Endothelial cell of umbilical vein (primary cell): ENCODE results near the gene C2CD5. TPM values are rescaled to one million over a fixed set of nuclear protein-coding genes. Genes with fewer than 3 reads are reported as not detected.

Experiments
- BruUV-seq: library from RNA; stranded (reverse); fragments of 400-500 nt; replicated peaks from 2 replicates; lab custom pipeline; 2021; lab: Mats Ljungman, UMichigan
- CTCF ChIA-PET: fragments of 300-600, 350-600 bp; sonication (Branson Sonifier 250); formaldehyde crosslinking; loops from one replicate; lab custom pipeline; 2021; ENCODE audit warnings: antibody characterized with exemption, inconsistent platforms; lab: Charles Lee
- POLR2A ChIA-PET: fragments of 300-600, 350-600 bp; sonication (Branson Sonifier 250); formaldehyde crosslinking; loops from one replicate; lab custom pipeline; 2021; ENCODE audit warnings: antibody characterized with exemption, inconsistent platforms; lab: Charles Lee
- DNase-seq: peaks from one replicate; pipeline ENCODE4 v3.0.0-alpha.2; 2011; ENCODE audit warnings: low read depth, low spot score
- FAIRE-seq: peaks from 2 replicates; lab custom pipeline; 2011; peaks lifted over from hg19 to GRCh38; lab: Jason Lieb, UNC
- H2AFZ ChIP-seq: 2 replicates; pipeline ENCODE4 v1.6.0; 2012; ENCODE audit warnings: low read depth, low read length, control low read depth, inconsistent platforms
- H3K27ac ChIP-seq: 2 replicates; pipeline ENCODE4 v1.5.1; 2011; ENCODE audit warnings: low read depth, mild to moderate bottlenecking, control low read depth, low read length, moderate library complexity; ENCODE audit not compliant: insufficient read depth
- H3K27me3 ChIP-seq, 2 experiments: 2 replicates each; pipeline versions ENCODE4 v1.6.0 to v1.6.1; 2011; ENCODE audit warnings: low read length in 2 of 2, mixed read lengths in 1 of 2; ENCODE audit not compliant: control insufficient read depth in 2 of 2, insufficient read depth in 2 of 2
- H3K36me3 ChIP-seq, 2 experiments: 2 replicates in 1 of 2; 3 replicates in 1 of 2; pipeline ENCODE4 v1.5.1; 2011; ENCODE audit warnings: low read length in 2 of 2, mild to moderate bottlenecking in 1 of 2, moderate library complexity in 1 of 2; ENCODE audit not compliant: control insufficient read depth in 2 of 2, insufficient read depth in 2 of 2; ENCODE audit errors: extremely low read depth in 1 of 2
- H3K4me1 ChIP-seq: 3 replicates; pipeline ENCODE4 v1.5.1; 2011; ENCODE audit warnings: mild to moderate bottlenecking, low read length; ENCODE audit not compliant: control insufficient read depth, insufficient read depth; ENCODE audit errors: extremely low read depth
- H3K4me2 ChIP-seq: 2 replicates; pipeline ENCODE4 v1.6.1; 2011; ENCODE audit warnings: low read length, control low read depth, mixed read lengths; ENCODE audit not compliant: insufficient read depth
- H3K4me3 ChIP-seq, 3 experiments: fragments of 200-600 bp in 1 of 3; sonication (generic), shearing (Covaris generic) in 1 of 3; replicated peaks in 1 of 3; 2 replicates each; pipeline ENCODE4 v1.5.1; 2011 to 2016; ENCODE audit warnings: control low read depth in 3 of 3, low read length in 3 of 3, mild to moderate bottlenecking in 2 of 3, inconsistent platforms in 1 of 3, low read depth in 1 of 3, moderate library complexity in 1 of 3; ENCODE audit not compliant: insufficient read depth in 1 of 3
- H3K79me2 ChIP-seq: 2 replicates; pipeline ENCODE4 v1.6.0; 2012; ENCODE audit warnings: low read length, inconsistent platforms; ENCODE audit not compliant: control insufficient read depth, insufficient read depth
- H3K9ac ChIP-seq: replicated peaks from 2 replicates; pipeline ENCODE3; 2011; ENCODE audit warnings: low read length, control low read depth; ENCODE audit not compliant: insufficient read depth; ENCODE audit errors: extremely low read depth
- H3K9me1 ChIP-seq: replicated peaks from 3 replicates; pipeline ENCODE4 v1.6.0; 2011; ENCODE audit warnings: mild to moderate bottlenecking, low read length; ENCODE audit not compliant: control insufficient read depth, insufficient read depth; ENCODE audit errors: extremely low read depth
- H3K9me3 ChIP-seq: replicated peaks from 2 replicates; pipeline ENCODE4 v1.5.1; 2012; ENCODE audit warnings: low read length, inconsistent platforms; ENCODE audit not compliant: control insufficient read depth, insufficient read depth
- H4K20me1 ChIP-seq: replicated peaks from 2 replicates; pipeline ENCODE3; 2011; ENCODE audit warnings: mild to moderate bottlenecking, low read length; ENCODE audit not compliant: control insufficient read depth, insufficient read depth; ENCODE audit errors: extremely low read depth
- CTCF ChIP-seq, 2 donors: IDR thresholded peaks; 1 replicate in 1 of 2; 2 replicates in 1 of 2; pipeline ENCODE4 v1.5.1; 2011; ENCODE audit warnings: low read length in 2 of 2, mild to moderate bottlenecking in 2 of 2, moderate library complexity in 2 of 2, control low read depth in 1 of 2, inconsistent platforms in 1 of 2, low read depth in 1 of 2; ENCODE audit not compliant: insufficient read depth in 1 of 2; ENCODE audit errors: extremely low read depth in 1 of 2
- EZH2 ChIP-seq: IDR thresholded peaks from 2 replicates; pipeline ENCODE4 v1.6.1; 2012; ENCODE audit warnings: borderline replicate concordance, low read depth, mild to moderate bottlenecking, moderate library complexity, low read length, inconsistent platforms; ENCODE audit not compliant: severe bottlenecking
- FOS ChIP-seq: IDR thresholded peaks from 2 replicates; pipeline ENCODE4 v1.6.1; 2011; ENCODE audit warnings: mild to moderate bottlenecking, low read length, moderate library complexity, borderline replicate concordance; ENCODE audit not compliant: insufficient read depth
- GATA2 ChIP-seq: IDR thresholded peaks from 2 replicates; pipeline ENCODE4 v1.7.0; 2011; ENCODE audit warnings: low read depth, mild to moderate bottlenecking, moderate library complexity, mixed read lengths, low read length; ENCODE audit not compliant: insufficient read length, insufficient read depth
- JUN ChIP-seq: IDR thresholded peaks from 2 replicates; pipeline ENCODE4 v1.6.1; 2011; ENCODE audit warnings: borderline replicate concordance, low read depth; ENCODE audit not compliant: insufficient read length, insufficient read depth
- MAX ChIP-seq: IDR thresholded peaks from 2 replicates; pipeline ENCODE4 v1.6.1; 2011; ENCODE audit not compliant: insufficient read depth, insufficient read length
- MYC ChIP-seq: IDR thresholded peaks from one replicate; pipeline ENCODE4 v1.6.1; 2011; ENCODE audit warnings: mild to moderate bottlenecking, low read depth, low read length
- POLR2A ChIP-seq: IDR thresholded peaks from 2 replicates; pipeline ENCODE4 v1.6.1; 2012; ENCODE audit warnings: low read depth, mild to moderate bottlenecking, control low read depth, low read length
- POLR2AphosphoS5 ChIP-seq: IDR thresholded peaks from 2 replicates; pipeline ENCODE4 v1.6.1; 2012; ENCODE audit warnings: low read depth, mild to moderate bottlenecking, control low read depth, low read length, moderate library complexity; ENCODE audit not compliant: insufficient read depth
- dilution Hi-C: fragments of 300-500 bp; cut with MboI; formaldehyde crosslinking; loops from one replicate; pipeline ENCODE4 v1.15.0; 2019; ENCODE audit warnings: low sequenced_read_pairs; ENCODE audit not compliant: extremely low pct_ligation_motif_present
- intact Hi-C: fragments of 100-400 bp; cut with micrococcal nuclease; formaldehyde crosslinking; loops from one replicate; pipeline ENCODE4 v1.10.0; 2022
- polyA plus RNA-seq, 4 experiments: library from polyadenylated mRNA; depleted of rRNA in 3 of 4; stranded (reverse) in 3 of 4; unstranded in 1 of 4; fragments of >200 nt; gene quantifications; 2 replicates each; pipeline versions ENCODE4 v1.2.1 to v1.2.3, GENCODE V29; 2011 to 2012; ENCODE audit warnings: missing spikeins in 1 of 4
- total RNA-seq: library from RNA; stranded (reverse); gene quantifications from 2 replicates; pipeline ENCODE4 v1.2.3, GENCODE V29; 2021

The C2CD5 gene
- total and polyA plus RNA-seq, 2 donors (not counting 3 experiments of a cell fraction or from before 2014, with no cell fraction given) = 12.9 to 32.9 TPM

GRCh38 chr12:22518060-22518719 is 26.2 kb downstream of the C2CD5 start:
- peak; percentile 77 for FAIRE-seq
- Histone ChIP-seq H3K4me3 (no peak overlapping the region), H3K79me2 (no peaks in the 10 kb centered on the region), H3K27me3 (no peaks in the 10 kb centered on the region), H3K4me2 (no peak overlapping the region), H3K36me3 (peaks cover 0 to 3% of the 10 kb centered on the region in 2 experiments), H3K9me1 (no peaks in the 10 kb centered on the region), H3K9ac (no peak overlapping the region), H3K4me1 (peaks cover 8% of the 10 kb centered on the region), H2AFZ (no peak overlapping the region), H4K20me1 (no peaks in the 10 kb centered on the region), H3K27ac (no peak overlapping the region), H3K9me3 (no peaks in the 10 kb centered on the region)
- POLR2A ChIA-PET = no interaction called here
- no peak for TF ChIP-seq GATA2
- no peak for TF ChIP-seq JUN
- TF ChIP-seq EZH2 = no peak
- TF ChIP-seq MAX = no peak
- no peak for TF ChIP-seq CTCF (IDR thresholded peaks at IDR 0.05; ENCODE audit: extremely low read depth in 1 of 2, insufficient read depth in 1 of 2, low read depth in 1 of 2, low read length in 2 of 2)
- TF ChIP-seq FOS = no peak
- no peak for TF ChIP-seq POLR2A
- no peak for TF ChIP-seq POLR2AphosphoS5
- no peak for TF ChIP-seq MYC
- BruUV-seq = no TSS peak
- dilution Hi-C loops = no loop called here
- CTCF ChIA-PET = interaction anchor here (0.6 to 3.9 kb wide), 7 partner anchors 9 to 59 kb away, joined by 3 to 27 read pairs (median 6); partner anchors contain the start of gene C2CD5
- intact Hi-C loops = no loop called here
- peak; percentile 86 for DNase-seq
